Eye (tissue), 1 donor: ENCODE results near the gene ERLIN1.
A peak's percentile ranks its signal among the peaks of the same experiment; 100 is the strongest.

Source experiments
- DNase-seq: peaks from one replicate; pipeline ENCODE4 v3.0.0-alpha.2; 2015

The ERLIN1 gene

DNA sequence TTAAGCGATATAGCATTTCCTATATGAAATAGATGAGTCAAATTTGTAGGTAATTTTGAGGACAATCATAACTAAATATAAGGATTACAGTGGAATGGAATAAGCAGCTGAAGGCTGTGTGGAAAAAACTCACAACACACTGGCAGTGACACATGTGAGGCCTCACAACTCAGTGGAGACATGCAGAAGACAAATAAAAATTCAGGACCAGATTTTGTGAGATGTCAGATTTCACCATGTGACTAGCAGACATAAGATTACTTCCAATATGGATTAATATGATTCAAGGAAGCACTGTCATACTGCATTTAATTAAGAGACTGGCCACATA lies 17.6 kb downstream of the ERLIN1 start:
- no peak for DNase-seq

DNA sequence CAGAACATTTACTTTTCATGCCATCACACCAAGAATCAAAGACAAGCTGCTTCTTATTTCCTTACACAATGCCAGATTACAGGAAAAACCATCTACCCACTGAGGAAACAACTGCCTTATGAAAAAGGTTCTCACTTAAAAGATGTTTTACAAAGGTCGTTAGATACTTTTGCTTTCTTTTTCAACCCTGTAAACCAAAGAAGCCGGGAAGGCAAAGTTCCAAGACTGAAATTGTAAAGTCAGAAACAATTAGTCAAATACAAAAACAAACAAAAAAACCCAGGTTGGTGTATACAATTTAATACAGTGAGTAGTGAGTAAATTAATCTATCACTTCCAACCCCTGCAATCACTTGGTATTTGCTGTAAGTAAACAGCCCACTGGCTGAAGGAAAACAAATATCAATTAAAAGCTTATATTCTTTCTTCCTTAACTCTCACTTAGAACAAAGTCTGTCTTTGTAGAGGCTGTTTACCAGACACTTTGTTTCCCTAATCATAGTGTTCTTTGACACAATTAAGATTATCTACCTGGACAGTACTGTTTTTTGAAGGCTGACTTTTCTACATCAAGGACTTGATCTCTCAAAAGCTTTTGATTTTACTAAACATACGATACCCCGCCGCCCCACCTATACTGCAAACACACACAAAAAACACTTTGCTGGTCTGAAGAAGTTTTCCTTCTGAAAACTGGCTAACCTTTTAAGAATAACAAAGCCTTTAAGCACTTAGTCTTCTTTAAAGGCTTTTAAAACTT lies 18.1 kb downstream of the ERLIN1 start:
- DNase-seq: no peak

DNA sequence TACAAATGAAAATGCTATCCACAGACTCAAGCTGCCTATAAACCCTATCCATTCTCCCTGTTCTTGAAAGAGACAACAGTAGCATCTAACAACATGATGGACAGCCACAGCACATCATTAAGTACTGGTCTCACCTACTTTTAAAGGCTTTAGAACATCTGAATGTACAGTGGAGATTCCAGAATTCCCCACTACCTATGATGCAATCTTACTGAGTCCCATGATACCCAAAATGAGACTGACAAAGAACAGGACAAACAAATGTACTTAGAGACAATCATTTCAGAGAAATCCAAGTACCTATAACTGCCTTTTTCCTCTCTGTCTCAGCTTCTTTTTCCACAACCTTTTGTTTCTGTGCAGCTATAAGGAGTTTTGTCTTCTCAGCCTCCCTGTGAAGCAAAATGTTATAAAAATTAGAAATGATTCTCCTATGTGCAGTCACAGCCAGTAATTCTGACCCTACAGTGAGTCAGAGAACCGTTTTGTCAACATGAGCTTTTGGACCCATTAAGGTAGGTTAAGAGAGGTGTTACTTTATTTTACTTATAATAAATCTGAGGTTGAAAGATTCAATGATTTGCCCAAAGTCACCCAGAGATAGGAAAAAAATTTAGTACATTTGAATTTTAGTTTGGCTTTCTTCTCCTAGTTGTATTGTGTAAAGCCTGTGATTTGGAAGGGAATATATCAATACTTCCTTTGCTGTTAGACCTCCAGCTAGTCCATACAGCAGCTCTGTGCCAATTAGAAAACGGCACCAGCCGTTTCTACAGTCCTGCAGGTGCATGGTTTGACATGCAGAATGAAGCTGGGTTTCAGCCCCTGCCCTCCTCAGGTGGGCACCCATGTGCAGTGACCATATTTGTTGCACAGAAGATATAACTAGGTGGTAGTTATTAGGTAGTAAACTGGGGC lies 21.9 kb downstream of the ERLIN1 start:
- no peak for DNase-seq

DNA sequence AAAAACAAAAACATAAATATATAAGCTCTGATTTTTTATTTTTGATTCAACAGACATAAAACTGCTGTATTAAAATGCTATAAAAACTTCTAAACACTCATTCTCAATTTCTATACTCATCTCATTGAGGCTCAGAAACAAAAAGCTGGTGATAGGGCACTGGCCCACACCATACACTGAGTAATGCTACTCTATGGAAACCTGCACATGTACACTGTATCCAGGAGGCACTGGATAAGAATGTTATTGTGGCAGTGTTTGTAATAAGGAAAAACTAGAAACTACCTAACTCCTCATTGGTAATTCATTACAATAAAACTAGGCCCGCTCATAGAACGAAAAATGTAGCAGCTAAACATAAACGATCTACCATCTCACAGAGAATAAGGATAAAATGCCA lies 23.1 kb downstream of the ERLIN1 start:
- DNase-seq: no peak

DNA sequence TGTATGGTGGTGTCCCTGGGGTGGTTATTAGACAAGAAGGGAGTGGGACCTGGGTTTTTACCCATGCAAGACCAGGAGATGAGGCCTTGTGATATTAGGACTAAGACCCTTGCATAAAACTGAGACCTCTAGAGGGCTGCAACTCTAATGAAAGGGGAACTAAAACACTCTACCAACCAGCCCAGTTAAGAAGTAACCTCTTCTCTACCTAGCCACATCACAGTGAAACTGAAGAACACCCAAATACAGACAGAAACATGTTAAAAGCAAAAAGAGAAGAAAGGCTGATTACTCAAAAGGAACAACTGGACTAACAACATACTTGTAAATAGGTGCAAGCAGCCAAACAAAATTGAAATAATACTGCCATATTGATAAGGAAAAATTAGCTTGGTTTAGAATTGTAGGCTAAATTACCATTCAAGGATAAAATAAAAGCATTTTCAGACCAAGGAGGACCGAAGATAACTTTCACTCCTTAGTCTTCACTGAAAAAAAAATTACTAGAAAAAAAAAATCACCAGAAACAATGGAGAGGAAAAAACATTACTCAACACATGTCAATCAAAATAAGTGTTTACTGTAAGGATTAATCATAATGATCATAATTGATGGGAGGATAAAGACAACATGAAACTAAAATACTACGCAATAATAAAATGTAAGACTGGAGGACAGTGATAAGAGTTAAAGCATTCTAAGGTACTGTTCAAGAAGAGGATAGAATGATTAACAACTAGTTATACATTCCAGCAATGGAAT lies 27.6 kb downstream of the ERLIN1 start:
- no peak for DNase-seq

GRCh38 chr10:100157156-100157555 lies 28.7 kb downstream of the ERLIN1 start:
- DNase-seq: no peak

DNA sequence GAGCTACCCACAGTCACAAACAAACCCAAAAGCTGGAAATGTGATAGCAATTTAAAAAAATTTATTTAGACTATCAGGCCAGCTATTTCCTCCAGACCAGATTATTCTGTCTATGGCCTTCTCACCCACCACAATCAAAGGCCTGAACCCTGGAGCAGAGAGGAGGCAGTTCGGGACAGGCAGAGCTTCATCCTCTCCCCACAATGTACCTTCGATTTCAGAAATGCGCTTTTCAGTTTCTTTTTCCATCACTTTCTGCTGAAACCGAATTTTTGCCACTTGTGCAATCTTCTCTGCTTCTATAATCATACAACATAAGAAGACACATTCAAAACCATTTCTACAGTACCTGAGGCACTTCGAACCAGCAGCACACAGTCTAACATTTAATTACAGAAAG lies 29.9 kb downstream of the ERLIN1 start:
- no peak for DNase-seq

DNA sequence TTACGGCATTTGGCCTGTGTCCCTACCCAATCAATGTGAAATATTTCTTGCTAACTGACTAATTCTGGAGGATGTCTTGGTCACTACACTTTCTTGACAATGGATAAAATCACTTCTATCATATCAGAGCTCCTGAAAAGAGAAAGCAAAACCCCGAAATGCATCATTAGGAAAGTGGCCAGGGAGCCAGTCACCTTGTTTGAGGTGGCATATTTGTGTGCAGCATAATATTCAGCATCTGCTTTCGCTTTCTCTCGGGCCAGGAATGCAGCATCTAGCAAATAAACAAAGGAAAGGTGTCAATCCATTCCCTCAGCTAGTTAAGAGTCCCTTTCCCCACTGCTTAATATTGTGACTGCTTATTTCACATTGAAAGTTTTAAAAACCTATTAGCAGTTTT lies 31.2 kb downstream of the ERLIN1 start:
- DNase-seq: no peak

GRCh38 chr10:100153239-100153825 lies 32.5 kb downstream of the ERLIN1 start:
- DNase-seq: no peak

GRCh38 chr10:100151723-100152300 lies 34.0 kb downstream of the ERLIN1 start:
- no peak for DNase-seq

GRCh38 chr10:100148353-100149211 lies 37.2 kb downstream of the ERLIN1 start:
- peak; percentile 15 for DNase-seq

DNA sequence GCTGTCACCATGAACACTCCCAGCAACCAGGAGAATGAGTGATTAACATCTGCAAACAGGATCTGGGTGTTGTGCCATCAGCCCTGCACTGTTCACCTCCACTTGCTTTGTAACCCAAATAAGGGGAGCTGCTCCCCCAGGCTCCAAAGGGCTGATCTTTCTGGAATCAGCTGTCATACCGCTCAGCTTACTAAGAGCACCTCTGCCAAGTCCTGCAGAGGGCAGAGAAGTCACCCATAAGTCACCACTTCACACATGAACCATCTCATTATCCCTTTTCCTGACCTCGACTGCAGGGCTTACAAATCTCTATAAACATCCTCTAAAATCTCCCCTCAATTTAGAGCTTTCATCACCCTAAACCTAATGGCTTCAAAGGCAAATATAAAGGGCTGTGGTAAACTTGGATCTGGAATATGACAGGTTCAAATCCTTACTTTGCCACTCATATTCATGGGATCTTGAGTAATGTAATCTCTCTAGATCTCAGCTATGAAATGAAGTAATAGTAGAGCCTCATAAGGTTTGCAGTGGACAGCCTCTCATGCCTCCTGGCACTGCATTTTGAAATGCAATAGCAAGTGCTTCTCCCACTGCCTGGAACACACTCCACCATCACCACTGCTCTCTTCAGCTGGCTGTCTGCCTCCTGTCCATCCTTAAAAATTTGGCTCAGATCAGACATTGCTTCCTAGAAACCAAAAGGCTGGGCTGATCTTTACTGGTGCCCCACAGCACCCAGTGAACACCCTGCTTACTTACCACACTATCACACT lies 38.8 kb downstream of the ERLIN1 start:
- no peak for DNase-seq

- no peak for DNase-seq
These were observed 39.4 kb downstream of the ERLIN1 start for GRCh38 chr10:100146398-100146797.

DNA sequence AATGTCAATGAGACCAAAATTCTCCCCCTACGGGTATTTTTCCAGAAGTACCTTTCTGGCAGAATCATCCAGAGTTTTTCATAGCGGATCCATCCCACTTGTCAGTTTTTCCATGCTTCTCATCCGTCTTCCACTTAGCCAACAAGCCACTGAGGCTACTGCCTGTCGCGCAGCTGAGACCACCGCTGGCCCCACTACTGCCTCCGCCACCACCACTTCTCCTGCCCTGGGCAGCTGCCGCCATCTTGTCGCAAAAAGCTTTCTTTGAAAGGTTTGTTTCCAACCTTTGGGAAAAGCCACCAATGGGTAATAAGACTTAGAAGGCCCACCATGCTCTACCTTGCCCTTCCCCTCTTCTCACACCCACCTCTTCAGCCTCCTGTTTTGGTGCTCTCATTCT lies 42.1 kb downstream of the ERLIN1 start:
- no peak for DNase-seq

GRCh38 chr10:100141446-100142087 lies 44.3 kb downstream of the ERLIN1 start:
- DNase-seq: no peak

- DNase-seq: no peak
These were observed 45.8 kb downstream of the ERLIN1 start for GRCh38 chr10:100140070-100140469.

GRCh38 chr10:100138921-100139496 lies 46.8 kb downstream of the ERLIN1 start:
- DNase-seq: no peak

- no peak for DNase-seq
These were observed 50.3 kb downstream of the ERLIN1 start for GRCh38 chr10:100135486-100135885.

DNA sequence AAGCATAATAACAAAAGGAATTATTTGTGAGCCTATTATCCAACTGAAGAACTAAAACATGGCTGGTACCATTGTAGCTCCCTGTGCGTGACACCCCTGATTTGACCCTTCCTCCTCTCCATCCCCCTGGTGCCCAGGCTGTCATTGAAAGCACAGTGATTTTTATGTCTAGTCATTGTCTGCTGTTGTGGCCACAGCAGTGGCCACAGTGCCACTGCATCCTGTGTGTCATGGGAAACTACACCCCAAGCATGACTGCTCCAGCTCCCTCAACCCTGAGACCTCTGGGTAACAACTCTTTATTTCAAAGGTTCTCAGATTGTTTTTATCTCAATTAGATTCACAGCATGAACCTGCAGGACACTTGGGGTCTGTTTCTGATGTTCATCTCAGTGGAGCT lies 52.0 kb downstream of the ERLIN1 start:
- no peak for DNase-seq

- no peak for DNase-seq
These were observed 53.4 kb downstream of the ERLIN1 start for GRCh38 chr10:100132427-100132826.
